Activated T-cell treated with anti-CD3 and anti-CD28 coated beads for 48 hours (primary cell): ENCODE measurements around the gene MYL12B.
"Not testable (repeated sequence)": the region's sequence is repeated elsewhere in the genome, so short reads cannot be mapped to it uniquely, and the experiment has no call there.

ENCODE experiments used
- DNase-seq: peaks from one replicate; pipeline ENCODE4 v3.0.0-alpha.2; 2020; ENCODE audit warnings: low read depth

Gene MYL12B

GRCh38 chr18:3262234-3263131, 550 bp downstream of the MYL12B start:
- no peak for DNase-seq

DNA sequence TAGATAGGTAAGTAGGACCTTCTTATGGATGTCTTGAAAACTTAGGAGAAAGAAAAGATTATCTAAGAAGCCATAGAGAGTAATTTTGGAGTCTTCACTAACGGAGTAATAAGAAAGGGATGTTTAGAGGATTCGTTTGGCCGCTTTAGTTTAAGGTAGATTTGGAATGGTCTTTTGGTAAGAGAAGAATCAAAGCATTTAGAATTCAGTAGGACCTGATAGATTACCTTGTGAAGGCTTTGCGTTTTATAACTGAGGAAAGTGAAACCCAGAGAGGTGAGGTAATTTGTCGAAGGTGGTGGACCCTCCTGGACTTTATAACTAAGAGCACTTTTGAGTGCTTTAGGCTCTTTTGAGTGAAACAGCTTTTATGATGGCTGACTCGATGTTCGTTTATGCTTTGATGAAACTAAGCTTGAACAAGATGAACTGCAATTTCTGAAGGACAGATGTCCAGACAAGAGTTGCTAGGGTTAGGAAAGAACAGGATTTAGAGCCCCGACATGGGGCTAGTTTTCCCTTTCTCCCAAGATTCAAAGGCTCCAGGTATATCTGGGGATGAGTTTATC, 1.3 kb downstream of the MYL12B start:
- no peak for DNase-seq

- no peak for DNase-seq
Observed at GRCh38 chr18:3264362-3264761, 2.4 kb downstream of the MYL12B start.

DNA sequence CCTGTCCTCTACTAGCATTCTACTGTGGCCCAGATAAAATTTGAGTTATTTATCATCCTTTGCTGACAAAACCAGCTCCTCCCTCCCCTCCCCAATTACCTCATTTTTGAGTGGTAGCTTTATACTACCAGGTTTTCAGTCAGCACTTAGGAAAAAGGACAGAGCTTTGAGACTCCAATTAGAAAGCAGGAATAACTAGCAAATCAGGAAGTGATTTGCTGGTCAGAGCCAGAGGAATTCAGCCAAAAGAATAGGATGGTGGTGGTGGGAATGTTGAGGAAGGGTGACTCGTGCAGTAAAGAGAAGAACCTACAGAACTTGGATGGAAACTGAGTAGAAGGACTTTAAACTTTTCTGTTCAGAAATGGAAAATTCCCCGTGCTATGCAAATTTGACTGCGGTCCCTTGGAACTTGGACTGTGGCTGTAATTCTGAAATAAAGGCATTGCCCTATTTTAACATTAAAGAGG, 3.7 kb downstream of the MYL12B start:
- no peak for DNase-seq

- DNase-seq: no peak
Observed at GRCh38 chr18:3266062-3266608, 4.2 kb downstream of the MYL12B start.

GRCh38 chr18:3268306-3268705, 6.4 kb downstream of the MYL12B start:
- no peak for DNase-seq

GRCh38 chr18:3269241-3269913, 7.4 kb downstream of the MYL12B start:
- DNase-seq: no peak

DNA sequence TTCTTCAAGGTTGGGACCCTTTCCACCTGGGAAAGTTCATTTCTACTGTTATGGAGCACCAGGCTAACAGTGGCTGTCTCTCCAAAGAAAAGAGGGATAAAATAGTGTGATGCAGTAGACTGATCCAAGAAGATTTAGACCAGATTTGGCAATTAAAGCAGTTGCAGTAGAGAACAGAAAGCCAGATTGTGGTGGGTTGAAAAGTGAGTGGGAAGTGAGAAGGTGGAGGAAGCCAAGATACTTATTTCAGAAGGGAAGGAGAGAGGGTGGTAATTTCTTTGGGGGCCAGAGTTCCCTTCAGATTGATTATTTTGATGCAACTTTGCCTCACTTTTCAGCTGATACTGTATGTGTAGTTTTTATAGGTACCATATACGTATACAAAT, 8.0 kb downstream of the MYL12B start:
- no peak for DNase-seq

- DNase-seq: no peak
Observed at GRCh38 chr18:3273042-3273441, 11.1 kb downstream of the MYL12B start.

GRCh38 chr18:3277643-3278213, 15.8 kb downstream of the MYL12B start:
- not testable (repeated sequence) for DNase-seq

DNA sequence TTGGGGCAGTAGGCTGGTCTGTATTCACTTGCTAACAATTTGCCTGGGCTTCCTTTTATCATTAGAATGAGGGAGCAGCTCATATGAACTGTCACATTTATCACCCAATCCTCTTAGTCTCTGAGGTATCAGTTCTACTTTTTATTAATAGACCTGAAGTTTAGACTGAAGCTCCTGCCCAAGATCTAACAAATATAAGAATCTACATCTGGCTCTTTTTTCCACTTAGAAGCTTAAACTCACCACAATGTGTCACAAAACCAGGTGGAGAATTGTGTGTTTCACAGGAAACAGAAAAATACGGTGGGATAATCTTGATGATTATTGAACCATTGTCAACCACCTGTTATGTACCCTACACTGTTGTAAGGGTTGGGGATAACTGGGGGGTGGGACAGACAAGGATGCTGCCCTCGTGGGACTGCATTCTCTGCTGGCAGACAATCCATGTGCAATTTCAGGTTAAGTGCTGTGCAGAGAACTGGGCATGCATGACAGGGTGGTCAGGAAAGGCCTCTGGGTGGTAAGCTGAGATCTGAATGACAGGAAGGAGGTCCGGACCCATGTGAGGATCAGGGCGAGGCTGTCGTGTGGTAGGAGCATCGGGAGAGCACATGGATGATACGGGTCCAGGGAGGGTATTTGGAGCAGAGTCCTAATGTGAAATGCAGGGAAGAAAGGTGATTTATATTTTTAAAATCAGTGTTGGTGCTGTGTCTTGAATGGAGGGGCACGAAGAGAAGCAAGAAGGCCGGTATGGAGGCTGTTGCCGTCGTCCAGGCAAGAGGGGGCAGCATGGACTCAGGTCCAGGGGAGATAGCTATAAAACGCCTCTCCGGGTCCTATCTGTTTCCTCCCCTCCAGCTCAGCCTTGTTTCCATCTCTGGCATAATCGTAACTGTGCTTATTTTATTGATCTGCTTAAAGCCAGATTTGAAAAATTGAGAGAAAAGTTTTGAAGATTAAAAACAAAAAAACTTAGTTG, 17.6 kb downstream of the MYL12B start:
- DNase-seq: no peak

DNA sequence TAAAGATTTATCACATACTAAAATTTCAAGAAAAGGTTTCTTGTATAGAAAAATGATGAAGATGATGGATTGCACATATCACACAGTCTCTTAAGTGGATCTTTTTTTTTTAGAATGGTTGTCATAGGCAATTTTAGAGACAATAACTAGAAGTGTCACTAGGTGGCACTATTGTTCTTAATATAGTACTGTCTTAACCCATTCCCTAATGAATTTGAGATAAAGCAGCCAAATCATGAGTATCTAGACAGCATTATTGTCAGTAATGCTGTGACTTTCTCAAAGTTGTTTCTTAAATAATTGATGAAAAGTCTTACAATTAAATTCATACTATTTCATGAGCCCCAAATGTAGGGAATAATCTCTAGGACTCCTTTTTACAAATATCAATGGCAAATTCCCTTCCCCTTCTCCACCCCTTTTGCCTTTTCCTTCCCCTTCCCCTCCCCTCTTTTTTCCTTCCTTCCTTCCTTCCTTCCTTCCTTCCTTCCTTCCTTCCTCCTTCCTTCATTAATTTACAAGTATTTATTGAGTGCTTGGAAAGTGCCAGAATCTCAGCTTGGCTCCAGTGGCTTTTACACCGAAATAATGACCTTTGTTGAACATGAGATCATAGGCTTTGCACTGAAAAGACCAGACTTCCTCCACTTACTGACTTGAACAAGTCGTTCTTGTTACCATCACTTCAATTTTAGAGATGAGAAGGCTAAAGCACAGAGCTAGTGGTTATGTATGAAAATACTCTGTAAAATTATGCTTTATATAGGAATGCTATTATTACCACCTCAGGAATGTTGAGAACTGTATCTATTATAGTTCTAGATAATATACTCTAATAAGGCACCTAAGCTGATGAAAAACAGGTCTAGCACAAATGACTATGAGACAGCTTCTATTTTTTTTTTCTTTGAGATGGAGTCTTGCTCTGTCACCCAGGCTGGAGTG, 19.8 kb downstream of the MYL12B start:
- no peak for DNase-seq

DNA sequence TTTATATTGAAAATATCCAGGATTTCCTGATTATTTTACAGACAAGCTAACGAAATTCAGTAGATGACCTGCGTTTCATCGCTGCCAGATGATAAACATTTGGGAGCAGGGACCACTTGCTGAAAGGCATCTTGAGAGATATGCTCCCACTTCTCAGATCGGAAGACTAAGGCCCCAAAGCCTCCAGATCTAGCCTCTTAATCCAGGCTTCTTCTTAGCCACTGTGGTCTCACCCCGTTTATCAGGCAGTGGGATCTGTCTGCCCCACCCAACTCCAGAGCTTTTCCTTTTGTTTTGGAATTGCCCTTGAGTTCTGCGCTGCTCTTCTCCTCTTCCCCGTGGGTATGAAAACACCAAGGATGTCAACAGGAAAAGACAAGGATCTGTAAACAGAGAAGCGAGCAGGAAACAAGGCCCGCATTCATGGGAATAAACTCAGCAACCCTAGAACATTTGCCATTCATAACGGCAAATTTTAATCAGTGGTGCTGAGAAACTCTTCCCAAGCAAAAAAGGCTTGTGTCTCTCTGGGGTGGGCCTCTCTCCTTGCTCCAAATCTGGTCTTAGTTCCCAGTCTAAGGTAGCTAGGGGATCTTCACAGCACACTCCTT, 21.4 kb downstream of the MYL12B start:
- DNase-seq: no peak

- DNase-seq: no peak
Observed at GRCh38 chr18:3283908-3284307, 22.0 kb downstream of the MYL12B start.

- DNase-seq: no peak
Observed at GRCh38 chr18:3284501-3284900, 22.6 kb downstream of the MYL12B start.

DNA sequence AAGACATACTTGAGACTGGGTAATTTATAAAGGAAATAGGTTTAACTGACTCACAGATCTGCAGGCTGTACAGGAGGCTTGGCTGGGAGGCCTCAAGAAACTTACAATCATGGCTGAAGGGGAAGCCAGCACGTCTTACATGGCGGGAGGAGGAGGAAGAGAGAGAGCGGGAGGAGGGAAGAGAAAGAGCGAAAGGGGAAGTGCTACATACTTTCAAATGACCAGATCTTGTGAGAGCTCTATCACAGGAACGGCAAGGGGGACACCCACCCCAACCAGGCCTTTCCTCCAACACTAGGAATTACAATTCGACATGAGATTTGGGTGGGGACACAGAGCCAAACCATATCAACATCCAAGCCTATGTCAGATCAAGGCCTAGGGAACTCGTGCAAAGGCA, 24.2 kb downstream of the MYL12B start:
- no peak for DNase-seq

GRCh38 chr18:3293196-3293951, 31.4 kb downstream of the MYL12B start:
- no peak for DNase-seq

DNA sequence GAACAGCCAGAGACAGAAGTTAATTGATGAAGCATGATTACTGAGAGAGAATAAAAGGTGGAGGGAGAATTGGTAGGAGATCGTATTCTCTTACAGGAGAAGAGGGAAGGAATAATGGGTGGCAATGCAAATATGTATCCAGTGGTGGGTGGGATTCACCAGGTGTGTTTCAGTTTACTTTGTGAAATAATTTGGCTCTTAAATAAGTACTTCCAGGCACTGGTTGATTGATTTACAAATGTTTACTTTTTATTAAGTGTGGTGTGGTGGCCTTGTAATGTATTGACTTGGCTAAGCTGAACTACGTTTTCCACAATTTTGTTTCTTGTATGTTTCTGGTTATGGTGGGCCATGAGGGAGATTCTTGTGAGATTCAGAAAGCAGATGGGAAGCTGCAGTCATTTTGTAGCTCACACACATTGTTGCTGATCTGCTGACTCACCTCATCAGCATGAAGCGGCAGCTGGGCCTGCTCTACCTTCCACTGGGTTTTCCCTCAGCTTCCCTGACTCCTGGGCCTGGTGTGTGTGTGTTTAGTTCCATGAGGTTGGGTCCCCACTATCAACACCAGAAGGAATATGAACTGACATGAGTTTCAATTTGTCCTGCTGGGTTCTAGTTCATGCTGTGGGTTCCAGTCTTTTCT, 32.6 kb downstream of the MYL12B start:
- DNase-seq: no peak
